ENCODE results near the gene GPR37L1.

GPR37L1 gene

DNA sequence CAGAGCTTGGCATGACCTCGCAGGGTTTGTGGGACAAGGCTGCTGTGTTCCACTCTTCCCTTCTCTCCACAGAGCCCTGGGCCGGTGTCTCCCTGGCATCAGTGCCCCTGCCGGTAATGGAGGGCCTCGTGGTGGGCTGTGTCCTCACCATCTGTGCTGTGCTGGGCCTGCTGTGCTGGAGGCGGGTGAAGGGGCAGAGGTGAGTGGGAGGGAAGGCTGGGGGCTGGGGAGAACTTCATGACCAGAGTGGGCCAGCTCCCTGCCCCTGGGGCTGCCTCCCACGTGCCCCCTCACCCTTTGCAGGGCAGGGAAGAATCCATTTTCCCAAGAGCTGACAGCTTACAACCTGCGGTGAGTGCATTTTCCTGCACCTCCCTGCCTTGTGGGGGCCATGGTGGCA is 58.9 kb downstream of the GPR37L1 start:
- Histone ChIP-seq H3K4me3 (ENCODE audit: low read depth in 1 of 2, low read length in 1 of 2) (no peak overlapping the region), H3K9me3 (no peaks in the 10 kb centered on the region), H3K36me3 (no peaks in the 10 kb centered on the region), H3K27me3 (peaks cover 13% of the 10 kb centered on the region), H3K4me1 (ENCODE audit: control insufficient read depth in 1 of 2, insufficient read depth in 1 of 2, low read depth in 1 of 2, low read length in 1 of 2) (no peaks in the 10 kb centered on the region), H3K27ac (no peak overlapping the region)
- TF ChIP-seq, protein P1, sequence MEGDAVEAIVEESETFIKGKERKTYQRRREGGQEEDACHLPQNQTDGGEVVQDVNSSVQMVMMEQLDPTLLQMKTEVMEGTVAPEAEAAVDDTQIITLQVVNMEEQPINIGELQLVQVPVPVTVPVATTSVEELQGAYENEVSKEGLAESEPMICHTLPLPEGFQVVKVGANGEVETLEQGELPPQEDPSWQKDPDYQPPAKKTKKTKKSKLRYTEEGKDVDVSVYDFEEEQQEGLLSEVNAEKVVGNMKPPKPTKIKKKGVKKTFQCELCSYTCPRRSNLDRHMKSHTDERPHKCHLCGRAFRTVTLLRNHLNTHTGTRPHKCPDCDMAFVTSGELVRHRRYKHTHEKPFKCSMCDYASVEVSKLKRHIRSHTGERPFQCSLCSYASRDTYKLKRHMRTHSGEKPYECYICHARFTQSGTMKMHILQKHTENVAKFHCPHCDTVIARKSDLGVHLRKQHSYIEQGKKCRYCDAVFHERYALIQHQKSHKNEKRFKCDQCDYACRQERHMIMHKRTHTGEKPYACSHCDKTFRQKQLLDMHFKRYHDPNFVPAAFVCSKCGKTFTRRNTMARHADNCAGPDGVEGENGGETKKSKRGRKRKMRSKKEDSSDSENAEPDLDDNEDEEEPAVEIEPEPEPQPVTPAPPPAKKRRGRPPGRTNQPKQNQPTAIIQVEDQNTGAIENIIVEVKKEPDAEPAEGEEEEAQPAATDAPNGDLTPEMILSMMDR (IDR thresholded peaks at IDR 0.05) = no peak

- Histone ChIP-seq H3K27me3 (peaks cover 13% of the 10 kb centered on the region), H3K36me3 (no peaks in the 10 kb centered on the region), H3K27ac (no peak overlapping the region), H3K9me3 (no peaks in the 10 kb centered on the region), H3K4me3 (ENCODE audit: low read depth in 1 of 2, low read length in 1 of 2) (no peak overlapping the region), H3K4me1 (ENCODE audit: control insufficient read depth in 1 of 2, insufficient read depth in 1 of 2, low read depth in 1 of 2, low read length in 1 of 2) (no peaks in the 10 kb centered on the region)
- TF ChIP-seq, protein P1 (IDR thresholded peaks at IDR 0.05) = no peak
Observed at GRCh38 chr1:202182040-202182877, 59.5 kb downstream of the GPR37L1 start.
